HEK293 (cell line): ENCODE measurements around the gene TNRC6A.
A peak's percentile ranks its signal among the peaks of the same experiment; 100 is the strongest.

Experiments used
- CTCF ChIA-PET: fragments of 350-600 bp; formaldehyde crosslinking; extraction: SDS; loops from one replicate; lab custom pipeline; 2021; ENCODE audit warnings: antibody characterized with exemption; lab: Yijun Ruan, JAX
- POLR2A ChIA-PET: fragments of 300-600 bp; formaldehyde crosslinking; extraction: SDS; loops from one replicate; lab custom pipeline; 2020; ENCODE audit warnings: antibody characterized with exemption, inconsistent platforms; lab: Yijun Ruan, JAX
- H3K27ac ChIP-seq: fragments of 200-500 bp; sonication (Bioruptor generic); 2 replicates; pipeline ENCODE4 v1.5.1; 2014; ENCODE audit warnings: low read depth, low read length, control low read depth, inconsistent platforms; ENCODE audit errors: extremely low read depth
- H3K36me3 ChIP-seq, 2 experiments: fragments of 200-500 bp in 1 of 2; sonication (Bioruptor generic) in 1 of 2; 1 replicate in 1 of 2; 2 replicates in 1 of 2; pipeline ENCODE4 v1.5.1; 2014 to 2017; ENCODE audit warnings: inconsistent platforms in 2 of 2, low read length in 2 of 2; ENCODE audit not compliant: control insufficient read depth in 2 of 2, insufficient read depth in 1 of 2
- H3K4me1 ChIP-seq: fragments of 200-500 bp; sonication (Bioruptor generic); 2 replicates; pipeline ENCODE4 v1.5.1; 2014; ENCODE audit warnings: mild to moderate bottlenecking, low read length, inconsistent platforms; ENCODE audit not compliant: control insufficient read depth, insufficient read depth
- H3K4me3 ChIP-seq: 2 replicates; pipeline ENCODE4 v1.5.1; 2011; ENCODE audit warnings: low read depth, mild to moderate bottlenecking, control low read depth, low read length, moderate library complexity
- H3K9me3 ChIP-seq: fragments of 200-500 bp; sonication (Bioruptor generic); 2 replicates; pipeline ENCODE4 v1.5.1; 2014; ENCODE audit warnings: low read depth, low read length, inconsistent platforms; ENCODE audit not compliant: control insufficient read depth, insufficient read depth
- BCL11B ChIP-seq: fragments of 450-650 bp; formaldehyde crosslinking; IDR thresholded peaks from 2 replicates; pipeline ENCODE4 v1.5.1; 2016; ENCODE audit warnings: low read depth, missing biosample characterization, missing genetic modification characterization
- BCL6B ChIP-seq: fragments of 450-650 bp; formaldehyde crosslinking; IDR thresholded peaks from 2 replicates; pipeline ENCODE4 v1.5.1; 2017; ENCODE audit warnings: missing biosample characterization, missing genetic modification characterization
- KLF9 ChIP-seq: fragments of 450-650 bp; formaldehyde crosslinking; IDR thresholded peaks from 2 replicates; pipeline ENCODE4 v1.5.1; 2016; ENCODE audit warnings: missing biosample characterization, missing genetic modification characterization, low read depth
- PBX3 ChIP-seq: sonication (generic); formaldehyde crosslinking; IDR thresholded peaks from 2 replicates; pipeline ENCODE4 v1.8.1; 2022; ENCODE audit warnings: mild to moderate bottlenecking, moderate library complexity, missing genetic modification reagents
- SETDB1 ChIP-seq: IDR thresholded peaks from one replicate; pipeline ENCODE4 v1.6.1; 2017; ENCODE audit warnings: mild to moderate bottlenecking, low read length, moderate library complexity, mixed read lengths; ENCODE audit not compliant: insufficient read length
- SP7 ChIP-seq: fragments of 450-650 bp; formaldehyde crosslinking; IDR thresholded peaks from 2 replicates; pipeline ENCODE4 v1.5.1; 2016; ENCODE audit warnings: missing biosample characterization, missing genetic modification characterization
- WT1 ChIP-seq: fragments of 450-650 bp; formaldehyde crosslinking; IDR thresholded peaks from 2 replicates; pipeline ENCODE4 v1.5.1; 2016; ENCODE audit warnings: missing biosample characterization, missing genetic modification characterization
- ZBTB21 ChIP-seq: fragments of 450-650 bp; formaldehyde crosslinking; IDR thresholded peaks from 2 replicates; pipeline ENCODE4 v1.5.1; 2017; ENCODE audit warnings: missing biosample characterization, missing genetic modification characterization
- ZBTB8A ChIP-seq: fragments of 450-650 bp; formaldehyde crosslinking; IDR thresholded peaks from 2 replicates; pipeline ENCODE4 v1.5.1; 2016; ENCODE audit warnings: missing biosample characterization, missing genetic modification characterization
- ZNF10 ChIP-seq: fragments of 450-650 bp; formaldehyde crosslinking; IDR thresholded peaks from 2 replicates; pipeline ENCODE4 v1.5.1; 2017; ENCODE audit warnings: missing biosample characterization, missing genetic modification characterization
- ZNF132 ChIP-seq: fragments of 450-650 bp; formaldehyde crosslinking; IDR thresholded peaks from 2 replicates; pipeline ENCODE4 v1.5.1; 2017; ENCODE audit warnings: missing biosample characterization, missing genetic modification characterization, borderline replicate concordance
- ZNF19 ChIP-seq: fragments of 450-650 bp; formaldehyde crosslinking; IDR thresholded peaks from 2 replicates; pipeline ENCODE4; 2016; ENCODE audit warnings: missing biosample characterization, missing genetic modification characterization, low read depth
- ZNF26 ChIP-seq: fragments of 450-650 bp; formaldehyde crosslinking; IDR thresholded peaks from 2 replicates; pipeline ENCODE4 v1.5.1; 2016; ENCODE audit warnings: missing biosample characterization, missing genetic modification characterization
- ZNF423 ChIP-seq: fragments of 450-650 bp; formaldehyde crosslinking; IDR thresholded peaks from 2 replicates; pipeline ENCODE4 v1.5.1; 2016; ENCODE audit warnings: missing biosample characterization, missing genetic modification characterization
- ZNF433 ChIP-seq: fragments of 450-650 bp; formaldehyde crosslinking; IDR thresholded peaks from 2 replicates; pipeline ENCODE4 v1.5.1; 2016; ENCODE audit warnings: missing biosample characterization, missing genetic modification characterization, low read depth
- ZNF501 ChIP-seq: fragments of 450-650 bp; formaldehyde crosslinking; IDR thresholded peaks from 2 replicates; pipeline ENCODE4 v1.5.1; 2016; ENCODE audit warnings: missing biosample characterization, missing genetic modification characterization
- ZNF544 ChIP-seq: fragments of 450-650 bp; formaldehyde crosslinking; IDR thresholded peaks from 2 replicates; pipeline ENCODE4 v1.5.0; 2017; ENCODE audit warnings: missing biosample characterization, missing genetic modification characterization
- ZNF670 ChIP-seq: fragments of 450-650 bp; formaldehyde crosslinking; IDR thresholded peaks from 2 replicates; pipeline ENCODE4 v1.5.1; 2016; ENCODE audit warnings: missing biosample characterization, missing genetic modification characterization, low read depth
- ZNF768 ChIP-seq: fragments of 450-650 bp; formaldehyde crosslinking; IDR thresholded peaks from 2 replicates; pipeline ENCODE4 v1.5.1; 2018; ENCODE audit warnings: missing biosample characterization, mild to moderate bottlenecking, missing genetic modification characterization
- ZNF837 ChIP-seq: fragments of 450-650 bp; formaldehyde crosslinking; IDR thresholded peaks from 2 replicates; pipeline ENCODE4 v1.5.1; 2016; ENCODE audit warnings: missing biosample characterization, missing genetic modification characterization
- ZSCAN16 ChIP-seq: fragments of 450-650 bp; formaldehyde crosslinking; IDR thresholded peaks from 2 replicates; pipeline ENCODE4 v1.5.1; 2016; ENCODE audit warnings: missing biosample characterization, missing genetic modification characterization

Gene TNRC6A

GRCh38 chr16:24753437-24753836 is 24.0 kb downstream of the TNRC6A start:
- ChIA-PET POLR2A (no interaction called here), CTCF (interaction anchor here (0.8 kb wide), 1 partner anchor 236 kb away, joined by 3 read pairs; no protein-coding TSS in a partner anchor)
- no peaks in the 10 kb centered on the region for H3K4me1 ChIP-seq
- peaks cover 0 to 3% of the 10 kb centered on the region in 2 experiments; a peak in 1 of 3 replicates for H3K36me3 ChIP-seq
- no peaks in the 10 kb centered on the region for H3K9me3 ChIP-seq
- no peak overlapping the region for H3K27ac ChIP-seq
- TF ChIP-seq WT1 (no peak), ZNF19 (tag by site-specific recombination) (no peak), PBX3 (CRISPR knock-in tag) (no peak), ZNF26 (tag by site-specific recombination) (no peak), ZNF132 (no peak), ZNF837 (tag by site-specific recombination) (no peak), ZNF433 (tag by site-specific recombination) (no peak), ZNF423 (tag by site-specific recombination) (no peak), ZNF768 (tag by site-specific recombination) (no peak), ZNF10 (tag by site-specific recombination) (no peak), ZNF544 (no peak), BCL11B (tag by site-specific recombination) (no peak), ZNF501 (tag by site-specific recombination) (no peak), ZBTB8A (tag by site-specific recombination) (no peak), ZBTB21 (tag by site-specific recombination) (no peak), ZSCAN16 (tag by site-specific recombination) (no peak)
- no peak overlapping the region for H3K4me3 ChIP-seq

GRCh38 chr16:24754543-24754942 is 25.1 kb downstream of the TNRC6A start:
- ChIA-PET CTCF (no interaction called here), POLR2A (interaction anchor here (0.6 kb wide), 1 partner anchor 87 kb away, joined by 3 read pairs; no protein-coding TSS in a partner anchor)
- peaks cover 0 to 14% of the 10 kb centered on the region in 2 experiments; a peak in 1 of 3 replicates for H3K36me3 ChIP-seq
- no peak overlapping the region for H3K4me3 ChIP-seq
- no peaks in the 10 kb centered on the region for H3K4me1 ChIP-seq
- H3K27ac ChIP-seq: no peak overlapping the region
- peak; percentile 87 for TF ChIP-seq SP7 (tag by site-specific recombination)
- no peak for TF ChIP-seq KLF9 (tag by site-specific recombination)
- peak; percentile 80 for TF ChIP-seq BCL6B
- no peak for TF ChIP-seq ZNF670 (tag by site-specific recombination)
- no peak for TF ChIP-seq SETDB1
- H3K9me3 ChIP-seq: no peaks in the 10 kb centered on the region
